Mucosa of descending colon (tissue), 3 donors: ENCODE measurements around the gene PHF21B. TPM values are rescaled to one million over a fixed set of nuclear protein-coding genes. Genes with fewer than 3 reads are reported as not detected.
A peak's percentile ranks its signal among the peaks of the same experiment; 100 is the strongest.

ENCODE experiments used
- ATAC-seq: fragments of 200-7000 bp; cut with Tn5 transposase; one replicate; pipeline ENCODE4 v1.9.1; 2020; ENCODE audit warnings: mild to moderate bottlenecking, moderate library complexity
- DNase-seq, 3 donors: peaks; one replicate each; pipeline ENCODE4 v3.0.0-alpha.2; 2020
- H3K36me3 ChIP-seq: fragments of 200-600 bp; one replicate; pipeline ENCODE4 v1.8.0; 2021; ENCODE audit warnings: low read depth, mild to moderate bottlenecking
- H3K4me1 ChIP-seq: fragments of 200-600 bp; one replicate; pipeline ENCODE4 v1.8.0; 2021; ENCODE audit warnings: low read depth, mild to moderate bottlenecking
- H3K4me3 ChIP-seq: fragments of 200-600 bp; one replicate; pipeline ENCODE4 v1.8.0; 2021; ENCODE audit warnings: mild to moderate bottlenecking
- H3K9me3 ChIP-seq: fragments of 200-600 bp; one replicate; pipeline ENCODE4 v1.8.0; 2021; ENCODE audit warnings: mild to moderate bottlenecking
- CTCF ChIP-seq: fragments of 200-600 bp; IDR thresholded peaks from one replicate; pipeline ENCODE4 v1.8.0; 2022; ENCODE audit warnings: antibody characterized with exemption, mild to moderate bottlenecking
- intact Hi-C, 2 donors: fragments of 100-400 bp; cut with DNase I in 1 of 2; cut with micrococcal nuclease in 1 of 2; formaldehyde crosslinking; loops; one replicate each; pipeline versions ENCODE4 v1.11.0 to v1.11.1; 2022; cut with DNase I, micrococcal nuclease
- total RNA-seq, 3 donors: library from RNA; stranded (reverse); fragmentation: NEBNext Ultra II Directional in 2 of 3; extraction: Animal tissue kit (Norgen Biotek cat#: 25700) in 2 of 3; gene quantifications; one replicate each; pipeline versions ENCODE4 v1.2.1 to v1.2.4, GENCODE V29; 2021 to 2023
- donor health status: DM: no; HTN: no; CAD: no; lungs with moderate emphysema.
- donor health status: DM: no; HTN: no; CAD: no.
- donor health status: DM: no; HTN: yes; CAD: no.

Gene PHF21B
- total RNA-seq, 3 donors from 2014 or later = 0.41 TPM; not detected in 2

DNA sequence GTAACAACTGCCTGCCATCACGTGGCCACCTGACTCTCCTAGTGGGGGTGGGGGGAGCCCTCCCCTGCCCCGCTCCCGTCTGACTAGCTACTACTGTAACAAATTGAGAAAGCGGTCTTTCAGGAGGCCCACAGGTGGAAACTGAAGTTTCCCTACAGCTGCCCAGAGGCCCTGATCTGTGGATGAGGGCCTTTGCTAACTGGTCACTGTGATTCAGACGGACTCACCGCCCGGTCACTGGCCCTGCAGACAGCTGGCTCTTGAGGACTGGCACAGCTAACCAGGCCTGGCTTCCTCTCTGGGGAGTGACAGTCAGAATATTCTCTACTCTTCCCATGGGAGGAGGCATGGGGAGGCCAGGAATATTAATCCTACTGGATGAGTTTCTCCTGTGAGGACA is 140.6 kb downstream of the PHF21B start:
- Histone ChIP-seq H3K4me3 (no peak overlapping the region), H3K4me1 (no peaks in the 10 kb centered on the region), H3K9me3 (peaks cover 5% of the 10 kb centered on the region), H3K36me3 (no peaks in the 10 kb centered on the region)
- intact Hi-C loops = no loop called here
- DNase-seq (peak in 1 of 3 donors; percentile 24), ATAC-seq (no peak)
- no peak for TF ChIP-seq CTCF

DNA sequence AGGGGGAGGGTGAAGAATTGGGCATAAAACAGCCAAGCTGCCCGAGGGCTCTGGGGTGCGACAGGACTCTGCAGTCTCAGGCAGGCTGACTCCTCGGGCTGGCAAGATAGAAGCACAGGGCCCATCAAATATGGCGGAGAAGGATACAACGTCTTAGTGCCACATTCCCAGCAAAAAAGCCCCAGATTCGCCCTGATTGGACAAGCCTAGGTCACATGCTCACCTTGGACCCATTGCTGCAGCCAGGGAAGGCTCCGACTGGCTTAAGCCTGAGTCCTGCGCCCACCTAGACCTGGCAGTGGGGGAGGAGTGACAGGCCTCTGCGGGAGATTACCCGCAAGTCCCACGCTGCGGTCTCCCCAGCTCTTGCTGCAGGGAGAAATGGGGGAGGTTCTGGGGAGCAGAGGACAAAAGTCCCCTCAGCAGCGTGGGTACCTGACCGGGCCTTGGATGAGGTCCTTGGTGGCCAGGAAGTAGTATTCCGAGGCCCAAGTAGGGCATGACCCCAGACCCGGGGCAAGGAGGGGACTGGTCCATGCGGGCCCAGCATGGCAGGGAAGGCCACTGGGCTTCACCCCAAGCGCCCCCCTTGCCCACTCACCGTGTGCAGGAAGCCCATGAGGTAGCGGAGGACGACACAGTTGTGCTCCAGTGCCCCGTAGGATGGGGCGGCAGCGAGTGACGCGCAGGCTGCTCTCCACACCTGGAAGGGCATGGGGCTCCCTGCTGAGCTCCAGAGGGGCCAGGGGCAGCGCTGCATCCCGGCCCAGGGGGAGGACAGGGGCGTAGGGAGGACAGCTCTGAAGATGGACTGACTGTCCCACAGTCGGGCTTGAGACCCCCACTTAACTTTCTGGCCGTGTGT is 144.4 kb downstream of the PHF21B start:
- no peaks in the 10 kb centered on the region for H3K4me1 ChIP-seq
- no peak for TF ChIP-seq CTCF
- DNase-seq (peak in 1 of 3 donors; percentile 20), ATAC-seq (peak; percentile 8)
- intact Hi-C loops = no loop called here
- H3K4me3 ChIP-seq = no peak overlapping the region
- H3K9me3 ChIP-seq = no peaks in the 10 kb centered on the region
- H3K36me3 ChIP-seq = no peaks in the 10 kb centered on the region

- no peak for TF ChIP-seq CTCF
- ATAC-seq = no peak
- no peak for DNase-seq
- Histone ChIP-seq H3K9me3 (no peaks in the 10 kb centered on the region), H3K36me3 (no peaks in the 10 kb centered on the region), H3K4me1 (no peaks in the 10 kb centered on the region), H3K4me3 (no peak overlapping the region)
- intact Hi-C loops = no loop called here
These were observed 146.6 kb downstream of the PHF21B start for GRCh38 chr22:44862981-44863860.

- no peak overlapping the region for H3K4me3 ChIP-seq
- H3K36me3 ChIP-seq = no peaks in the 10 kb centered on the region
- intact Hi-C loops = no loop called here
- ATAC-seq = no peak
- TF ChIP-seq CTCF = no peak
- no peaks in the 10 kb centered on the region for H3K9me3 ChIP-seq
- DNase-seq = no peak
- no peaks in the 10 kb centered on the region for H3K4me1 ChIP-seq
These were observed 147.5 kb downstream of the PHF21B start for GRCh38 chr22:44862281-44862680.

- H3K4me1 ChIP-seq = no peaks in the 10 kb centered on the region
- no peak for ATAC-seq
- no peaks in the 10 kb centered on the region for H3K9me3 ChIP-seq
- intact Hi-C loops = no loop called here
- no peaks in the 10 kb centered on the region for H3K36me3 ChIP-seq
- no peak for DNase-seq
- no peak for TF ChIP-seq CTCF
- H3K4me3 ChIP-seq = no peak overlapping the region
These were observed 148.6 kb downstream of the PHF21B start for GRCh38 chr22:44861245-44861644.
